HG03045 (cell line): Measurements from ENCODE around the gene FFAR2.
"Not testable (repeated sequence)": the region's sequence is repeated elsewhere in the genome, so short reads cannot be mapped to it uniquely, and the experiment has no call there.

Experiments
- ATAC-seq: cut with Tn5 transposase; IDR thresholded peaks from one replicate; pipeline ENCODE4 v1.9.1; 2021; ENCODE audit warnings: mild to moderate bottlenecking, moderate library complexity; ENCODE audit not compliant: unreplicated experiment

Gene FFAR2

DNA sequence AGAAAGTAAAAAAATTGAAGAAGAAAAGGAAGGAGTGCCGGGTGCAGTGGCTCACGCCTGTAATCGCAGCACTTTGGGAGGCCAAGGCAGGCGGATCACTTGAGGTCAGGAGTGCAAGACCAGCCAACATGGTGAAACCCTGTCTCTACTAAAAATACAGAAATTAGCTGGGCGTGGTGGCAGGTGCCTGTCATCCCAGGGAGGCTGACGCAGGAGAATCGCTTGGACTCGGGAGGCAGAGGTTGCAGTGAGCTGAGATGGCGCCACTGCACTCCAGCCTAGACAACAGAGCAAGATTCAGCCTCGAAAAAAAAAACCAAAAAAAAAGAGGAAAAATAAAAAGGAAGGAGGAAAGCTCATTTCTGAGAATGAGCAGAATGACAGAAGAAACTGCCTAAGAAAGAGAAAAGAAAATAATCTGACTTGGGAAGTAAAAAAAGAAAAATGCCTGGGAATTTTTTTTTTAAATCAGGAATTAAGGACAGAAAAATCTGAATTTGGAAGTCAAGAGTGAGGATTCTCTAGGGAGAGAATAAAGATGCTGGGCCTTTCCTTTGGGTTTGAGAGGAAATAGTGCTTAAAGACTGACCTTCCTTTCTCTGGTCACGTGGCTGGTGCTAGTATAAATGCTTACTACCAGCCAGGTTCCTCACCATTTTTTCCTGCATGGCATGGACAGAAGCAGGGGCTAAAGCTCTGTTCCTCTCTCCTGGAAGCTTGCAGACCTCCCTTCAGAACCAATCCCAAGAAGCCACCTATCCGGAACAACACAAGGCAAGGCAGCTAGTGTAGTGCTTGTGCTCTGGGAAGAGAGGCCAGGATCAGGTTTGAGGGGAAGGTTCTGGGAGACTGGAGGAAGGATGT lies at the start of gene FFAR2:
TSS of gene FFAR2 (plus strand) at position 652 of the 864 bp plus-strand sequence. CDS start 1,458 bp downstream, outside the sequence.
- no peak for ATAC-seq

DNA sequence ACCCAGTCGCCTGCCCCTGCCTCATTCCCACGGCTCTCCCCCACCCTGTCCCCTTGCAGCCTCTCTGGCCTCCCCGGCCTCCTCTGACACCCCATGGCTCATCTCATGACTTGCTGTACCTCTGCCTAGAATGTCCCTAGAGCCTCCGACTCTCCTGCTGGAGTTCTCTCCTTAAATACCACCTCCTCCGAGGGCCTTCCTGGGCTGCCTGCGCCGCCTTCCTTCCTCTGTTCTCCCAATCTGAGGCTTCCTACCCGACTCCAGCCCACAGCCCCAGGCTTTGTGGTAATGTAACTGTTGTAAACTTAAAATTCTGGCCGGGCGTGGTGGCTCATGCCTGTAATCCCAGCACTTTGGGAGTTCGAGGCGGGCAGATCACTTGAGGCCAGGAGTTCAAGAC lies 49.5 kb upstream of the FFAR2 start:
- no peak for ATAC-seq

DNA sequence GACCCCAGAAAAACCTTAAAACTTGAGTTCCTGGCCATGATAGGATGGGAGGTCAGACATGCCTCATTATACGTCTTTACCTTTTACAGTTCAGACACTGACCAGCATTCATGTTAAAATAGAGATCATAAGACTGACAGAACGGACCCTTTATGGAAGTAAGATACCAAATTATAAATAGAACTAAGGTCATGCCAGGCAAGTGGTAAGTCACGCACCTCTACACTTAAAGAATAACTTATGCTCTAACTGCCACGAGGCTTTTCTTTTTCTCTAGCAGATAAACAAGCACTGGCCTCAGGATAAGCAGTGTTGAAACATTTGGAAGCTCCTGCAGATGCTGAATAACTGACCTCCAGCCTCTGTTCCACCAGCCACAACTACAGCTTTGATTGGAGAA lies 48.8 kb upstream of the FFAR2 start:
- ATAC-seq = no peak

DNA sequence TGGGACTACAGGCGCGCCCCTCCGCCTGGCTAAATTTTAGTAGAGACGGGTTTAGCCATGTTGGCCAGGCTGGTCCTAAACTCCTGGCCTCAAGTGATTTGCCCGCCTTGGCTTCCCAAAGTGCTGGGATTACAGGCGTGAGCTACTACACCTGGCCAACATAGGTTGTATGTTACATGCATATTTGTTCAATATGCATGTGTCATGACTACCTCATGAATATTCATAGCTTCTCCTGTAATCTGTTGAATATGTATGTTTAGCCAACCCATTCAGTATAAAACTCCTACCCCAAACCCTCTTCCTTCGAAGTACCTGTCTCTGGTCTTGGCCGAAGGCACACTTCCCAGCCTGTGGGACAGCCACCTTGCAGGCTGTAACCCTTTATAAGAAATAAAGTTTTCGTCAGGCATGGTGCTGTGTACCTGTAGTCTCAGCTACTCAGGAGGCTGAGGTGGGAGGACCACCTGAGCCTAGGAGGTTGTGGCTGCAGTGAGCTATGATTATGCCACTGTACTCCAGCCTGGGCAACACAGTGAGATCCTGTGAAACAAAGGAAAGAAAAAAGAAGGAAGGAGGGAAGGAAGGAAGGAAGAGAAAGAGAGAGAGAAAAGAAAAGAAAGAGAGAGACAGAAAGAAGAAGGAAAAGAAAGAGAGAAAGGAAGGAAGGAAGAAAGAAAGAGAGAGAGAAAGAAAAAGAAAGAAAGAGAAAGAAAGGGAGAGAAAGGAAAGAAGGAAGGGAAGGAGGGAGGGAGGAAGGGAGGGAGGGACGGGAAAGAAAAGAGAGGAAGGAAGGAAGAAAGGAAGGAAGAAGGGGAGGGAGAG lies 47.9 kb upstream of the FFAR2 start:
- ATAC-seq = no peak

DNA sequence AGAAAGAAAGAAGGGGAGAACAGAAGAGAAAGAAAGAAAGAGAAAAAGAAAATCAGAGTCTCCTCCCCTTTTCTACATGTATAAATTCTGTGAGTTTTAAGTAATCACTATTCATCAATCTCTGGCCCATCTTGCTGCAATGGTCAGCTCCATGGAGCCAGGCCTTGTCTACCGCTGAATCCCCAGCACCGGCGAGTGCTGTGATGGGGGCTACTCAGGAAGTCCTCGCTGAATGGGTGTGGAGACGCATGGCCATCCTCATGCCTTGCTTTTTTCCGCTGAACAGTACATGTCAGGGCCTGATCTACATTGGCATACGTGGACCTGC lies 47.3 kb upstream of the FFAR2 start:
- no peak for ATAC-seq

DNA sequence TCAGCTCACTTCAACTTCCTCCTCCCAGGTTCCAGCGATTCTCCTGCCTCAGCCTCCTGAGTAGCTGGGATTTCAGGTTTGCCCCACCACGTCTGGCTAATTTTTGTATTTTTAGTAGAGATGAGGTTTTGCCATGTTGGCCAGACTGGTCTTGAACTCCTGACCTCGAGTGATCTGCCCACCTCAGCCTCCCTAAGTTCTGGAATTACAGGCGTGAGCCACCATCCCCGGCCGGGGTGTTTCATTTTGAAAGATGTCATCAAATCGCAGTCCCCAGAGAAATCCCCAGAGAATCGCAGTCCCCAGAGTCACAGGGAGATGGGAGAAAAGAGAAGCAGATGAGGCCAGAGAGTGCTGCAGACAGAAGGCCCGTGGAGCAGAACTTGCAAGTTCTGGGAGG lies 46.6 kb upstream of the FFAR2 start:
- ATAC-seq = not testable (repeated sequence)

DNA sequence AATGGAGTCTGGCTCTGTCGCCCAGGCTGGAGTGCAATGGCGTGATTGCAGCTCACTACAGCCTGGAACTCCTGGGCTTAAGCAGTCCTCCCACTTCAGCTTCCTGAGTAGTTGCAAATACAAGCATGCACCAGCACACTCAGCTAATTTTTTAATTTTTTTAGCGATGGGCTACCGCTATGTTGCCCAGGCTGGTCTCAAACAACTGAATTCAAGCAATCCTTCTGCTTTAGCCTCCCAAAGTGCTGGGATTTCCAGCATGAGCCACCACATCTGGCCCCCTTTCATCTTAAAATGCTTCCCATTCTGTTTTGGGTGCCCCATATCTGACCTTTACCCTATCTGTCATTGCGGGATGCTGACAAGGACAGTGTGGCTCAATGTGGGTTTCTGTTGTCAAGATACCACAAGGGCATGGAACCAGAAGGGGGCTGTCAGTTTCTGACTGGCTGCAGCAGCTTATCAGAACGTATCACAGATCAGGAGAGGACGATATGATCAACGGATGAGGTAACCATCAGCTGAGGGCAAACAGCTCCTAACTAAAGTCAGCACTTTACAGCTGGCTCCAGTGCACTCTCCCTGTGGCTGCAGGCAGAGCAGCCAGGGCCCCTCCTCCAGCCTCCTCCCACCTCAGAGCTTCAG lies 44.8 kb upstream of the FFAR2 start:
- ATAC-seq = no peak

DNA sequence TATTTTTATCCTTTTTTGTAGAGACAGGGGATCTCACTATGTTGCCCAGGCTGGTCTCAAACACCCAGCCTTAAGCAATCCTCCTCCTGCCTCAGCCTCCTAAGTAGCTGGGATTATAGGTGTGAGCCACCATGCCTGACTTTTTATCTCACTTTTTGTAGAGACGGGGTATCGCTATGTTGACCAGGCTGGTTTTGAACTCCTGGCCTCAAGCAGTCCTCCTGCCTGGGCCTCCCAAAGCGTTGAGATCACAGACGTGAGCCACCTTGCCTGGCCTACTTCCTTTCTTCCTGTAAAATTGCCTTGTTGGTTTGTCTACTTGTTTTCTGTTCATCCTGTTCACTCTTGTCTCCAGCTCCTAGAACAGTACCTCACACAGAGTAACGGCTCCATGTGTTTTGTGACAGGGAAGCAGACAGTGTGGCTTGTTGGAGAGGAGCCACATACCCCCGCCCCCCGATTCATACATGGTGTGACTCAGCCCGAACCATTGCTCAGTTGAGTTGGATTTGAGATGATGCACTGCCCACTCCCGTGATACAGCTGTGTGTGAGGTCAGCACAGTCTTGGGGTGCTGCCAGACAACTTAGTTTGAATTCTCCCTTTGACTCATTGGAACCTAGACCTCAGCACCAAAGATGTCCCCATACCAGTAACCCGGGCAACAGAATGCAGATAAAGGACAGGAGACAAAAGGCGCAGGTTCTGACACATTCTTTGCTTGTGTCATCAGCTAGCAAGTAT lies 43.0 kb upstream of the FFAR2 start:
- no peak for ATAC-seq

DNA sequence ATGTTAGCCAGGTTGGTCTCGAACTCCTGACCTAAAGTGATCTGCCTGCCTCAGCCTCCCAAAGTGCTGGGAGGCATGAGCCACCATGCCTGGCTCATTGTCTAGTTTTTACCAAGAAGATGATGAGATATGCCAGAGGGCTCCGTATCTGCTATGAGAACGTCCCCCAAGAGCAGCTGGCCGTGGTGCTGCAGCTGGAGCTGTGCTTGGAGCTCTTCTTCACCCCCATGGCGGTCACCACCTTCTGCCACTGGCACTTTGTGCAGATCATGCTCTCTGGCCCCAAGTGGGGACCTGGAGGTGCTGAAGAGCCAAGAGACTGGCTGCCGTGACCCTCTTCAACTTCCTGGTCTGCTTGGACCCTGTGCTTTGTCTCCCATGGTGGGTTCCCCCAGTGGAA lies 40.4 kb upstream of the FFAR2 start:
- ATAC-seq = no peak

DNA sequence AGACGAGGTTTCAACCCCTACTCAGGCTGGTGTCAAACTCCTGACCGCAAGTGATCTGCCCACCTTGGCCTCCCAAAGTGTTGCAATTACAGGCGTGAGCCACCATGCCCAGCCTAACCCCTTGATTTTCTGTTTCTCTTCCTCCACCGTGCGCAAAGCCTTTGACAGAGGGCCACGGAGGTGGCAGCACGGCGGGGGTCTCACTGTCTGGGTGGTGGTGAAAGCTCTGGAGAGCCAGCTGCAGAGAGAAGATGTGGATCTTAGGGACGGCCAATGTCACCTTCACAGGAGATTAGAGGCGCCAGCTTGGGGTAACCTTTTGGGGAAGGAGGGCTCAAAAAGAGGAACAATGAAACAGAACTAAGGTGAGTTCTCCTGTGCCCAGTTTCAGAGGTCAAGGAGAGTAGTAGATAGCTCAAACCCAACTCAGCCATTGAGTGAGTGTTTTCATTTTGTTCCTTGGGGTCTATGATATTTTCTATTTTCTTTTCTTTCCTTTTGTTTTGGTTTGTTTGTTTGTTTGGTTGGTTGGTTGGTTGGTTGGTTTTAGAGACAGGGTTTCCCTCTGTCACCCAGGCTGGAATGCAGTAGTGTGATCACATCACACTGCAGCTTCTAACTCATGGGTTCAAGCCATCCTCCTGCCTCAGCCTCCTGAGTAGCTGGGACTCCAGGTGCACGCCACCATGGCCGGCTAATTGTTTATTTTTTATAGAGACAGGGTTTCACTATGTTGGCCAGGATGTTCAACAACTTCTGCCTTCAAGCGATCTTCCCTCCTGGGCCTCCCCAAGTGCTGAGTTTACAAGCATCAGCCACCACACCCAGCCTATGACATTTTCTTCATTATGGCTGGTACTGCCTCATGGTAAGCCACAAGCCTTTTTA lies 39.5 kb upstream of the FFAR2 start:
- ATAC-seq = no peak

DNA sequence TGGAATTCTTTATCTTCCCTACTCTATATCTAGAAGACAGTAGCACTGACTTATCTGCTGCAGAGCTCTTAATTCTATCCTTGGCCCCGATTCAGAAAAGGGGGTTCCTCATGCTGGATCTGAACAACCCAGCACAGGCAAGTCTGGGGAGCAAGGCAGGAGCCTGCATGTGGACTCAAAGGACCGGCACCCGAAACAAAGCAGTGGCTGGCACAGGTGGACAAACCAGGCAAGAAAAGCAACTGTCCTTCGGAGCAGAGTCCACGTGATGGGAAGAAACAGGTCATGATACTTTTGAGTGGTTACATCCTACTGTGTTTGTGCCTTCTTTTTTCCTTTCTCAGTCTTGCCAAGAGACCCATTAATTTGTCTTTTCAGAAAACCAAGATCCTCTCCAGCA lies 38.9 kb upstream of the FFAR2 start:
- ATAC-seq = no peak

DNA sequence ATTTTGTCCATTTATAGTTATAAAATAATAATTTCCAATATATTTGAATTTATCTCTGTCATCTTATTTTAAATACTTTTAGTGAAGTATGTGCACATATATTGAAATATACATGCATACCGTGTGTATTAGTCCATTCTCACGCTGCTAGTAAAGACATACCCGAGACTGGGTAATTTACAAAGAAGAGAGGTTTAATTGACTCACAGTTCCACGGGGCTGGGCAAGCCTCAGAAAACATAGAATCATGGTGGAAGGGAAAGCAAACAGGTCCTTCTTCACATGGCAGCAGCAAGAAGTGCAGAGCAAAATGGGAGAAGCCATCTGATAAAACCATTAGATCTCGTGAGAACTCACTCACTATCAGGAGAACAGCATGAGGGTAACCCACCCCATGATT lies 37.6 kb upstream of the FFAR2 start:
- no peak for ATAC-seq

DNA sequence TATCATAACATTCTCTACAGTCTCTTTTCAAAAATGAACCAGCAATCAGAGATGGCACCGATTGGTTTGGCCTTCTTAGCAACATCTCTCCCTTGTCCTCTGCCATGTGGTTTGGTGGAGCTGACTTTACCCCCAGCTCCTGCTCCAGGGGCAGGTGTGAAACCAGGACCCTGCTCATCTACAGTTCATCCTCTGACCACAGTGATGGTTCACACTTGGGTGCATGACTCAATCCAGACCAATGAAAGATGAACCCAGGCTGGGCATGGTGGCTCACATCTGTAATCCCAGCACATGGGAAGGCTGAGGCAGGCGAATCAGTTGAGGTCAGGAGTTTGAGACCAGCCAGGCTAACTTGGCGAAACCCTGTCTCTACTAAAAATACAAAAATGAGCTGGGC lies 33.6 kb upstream of the FFAR2 start:
- ATAC-seq = no peak

DNA sequence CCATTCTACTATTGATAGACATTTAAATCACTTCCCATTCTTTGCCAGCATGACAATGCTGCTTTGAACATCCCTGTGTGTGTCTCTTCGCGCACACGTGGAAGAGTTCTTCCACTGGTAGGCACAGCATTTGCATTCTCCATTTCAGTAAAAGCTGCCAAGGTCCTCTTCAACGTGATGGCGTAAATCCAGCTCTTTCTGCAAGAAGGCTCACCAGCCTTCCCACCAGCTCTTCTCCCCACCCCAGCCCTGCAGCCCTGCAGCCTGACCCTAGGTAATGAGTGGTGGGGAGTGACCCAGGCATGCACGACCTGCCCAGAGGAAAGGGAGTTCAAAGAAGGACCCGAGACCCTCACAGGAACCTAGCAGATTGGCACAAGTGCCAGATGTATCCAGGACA lies 31.7 kb upstream of the FFAR2 start:
- no peak for ATAC-seq

DNA sequence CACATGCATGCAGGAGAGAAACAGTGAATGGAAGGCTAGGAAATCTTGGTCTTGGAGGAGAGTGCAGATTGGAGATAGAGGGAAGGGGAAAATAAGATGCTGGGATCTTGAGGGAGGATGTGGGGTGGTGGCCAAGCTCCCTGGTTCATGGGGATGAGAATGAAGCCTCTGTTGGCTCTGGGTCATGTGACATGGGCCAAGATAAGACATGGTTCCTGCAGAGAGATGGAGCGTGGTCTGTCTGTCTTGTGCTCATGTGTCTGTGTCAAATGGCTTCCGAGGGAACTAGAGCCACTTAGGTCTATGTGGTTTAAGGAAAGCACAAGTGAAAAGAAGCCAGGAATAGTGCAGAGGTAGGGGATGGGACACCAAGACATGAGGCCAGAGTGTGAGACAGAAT lies 30.8 kb upstream of the FFAR2 start:
- ATAC-seq = no peak

DNA sequence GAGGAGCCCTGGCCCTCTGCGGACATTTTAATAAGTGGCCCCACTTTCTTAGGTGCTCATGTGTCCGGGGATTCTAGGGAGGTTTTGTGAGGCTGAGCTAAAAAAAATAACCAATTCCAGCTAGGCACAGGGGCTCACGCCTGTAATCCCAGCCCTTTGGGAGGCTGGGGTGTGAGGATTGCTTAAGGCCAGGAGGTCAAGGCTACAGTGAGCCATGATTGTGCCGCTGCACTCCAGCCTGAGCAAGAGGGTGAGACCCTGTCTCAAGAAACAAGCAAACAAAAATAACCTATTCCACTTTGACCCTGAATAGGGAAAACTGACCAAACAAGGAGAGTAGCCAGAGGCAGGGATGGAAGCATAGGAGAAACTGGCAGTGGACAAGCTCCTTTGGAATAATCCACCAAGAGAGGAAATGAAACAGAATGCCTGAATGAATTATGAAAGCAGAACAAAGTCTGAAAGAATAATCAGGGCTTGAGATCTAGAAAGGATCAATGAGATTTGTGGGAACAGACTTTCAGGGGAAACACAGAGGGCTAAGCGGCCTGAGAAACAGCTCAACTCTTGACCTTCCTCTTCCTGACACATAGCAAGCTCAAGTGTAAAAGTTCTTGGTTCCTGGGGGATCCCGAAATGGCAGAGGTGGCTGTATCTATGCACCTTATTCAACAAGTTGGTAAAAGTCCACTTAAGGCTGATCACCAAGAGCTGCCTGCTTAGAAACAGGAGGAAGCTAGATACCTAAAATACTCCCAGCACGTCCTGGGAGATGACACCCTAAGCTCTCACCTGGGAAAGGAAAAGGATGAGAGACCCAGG lies 30.1 kb upstream of the FFAR2 start:
- ATAC-seq = no peak

DNA sequence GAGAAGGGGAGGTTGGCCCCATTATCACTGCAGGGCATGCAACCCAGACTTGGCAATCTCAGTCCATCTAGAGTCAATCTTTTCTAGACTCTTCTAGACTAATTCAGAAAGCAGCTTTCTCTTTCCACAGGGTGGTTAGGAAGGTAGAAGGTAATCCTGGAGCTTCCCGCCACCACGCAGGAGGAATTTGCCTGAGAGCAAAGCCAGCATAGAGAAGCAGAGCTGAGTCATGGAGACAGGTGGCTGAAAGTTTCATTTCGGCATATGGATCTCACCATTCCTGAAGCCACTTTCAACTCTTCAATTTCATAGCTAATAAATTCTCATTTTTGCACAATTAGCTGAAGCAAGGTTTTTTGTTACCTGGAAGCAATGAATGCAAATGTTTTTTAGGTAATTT lies 29.0 kb upstream of the FFAR2 start:
- no peak for ATAC-seq

DNA sequence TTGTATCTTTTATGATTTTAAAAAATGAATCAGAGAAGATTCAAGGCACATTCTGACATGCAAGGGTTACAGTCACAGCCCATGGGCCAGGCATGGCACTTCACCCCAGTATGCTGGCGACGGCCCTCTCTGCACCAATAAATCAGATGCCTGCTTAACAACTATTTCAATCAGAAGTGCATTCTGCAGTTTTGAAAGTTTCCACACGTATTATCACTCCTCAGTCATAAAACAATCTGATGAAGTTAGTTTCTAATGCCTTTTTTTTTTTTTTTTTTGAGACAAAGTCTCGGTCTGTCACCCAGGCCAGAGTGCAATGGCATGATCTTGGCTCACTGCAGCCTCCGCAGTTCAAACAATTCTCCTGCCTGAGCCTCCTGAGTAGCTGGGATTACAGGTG lies 28.3 kb upstream of the FFAR2 start:
- no peak for ATAC-seq

DNA sequence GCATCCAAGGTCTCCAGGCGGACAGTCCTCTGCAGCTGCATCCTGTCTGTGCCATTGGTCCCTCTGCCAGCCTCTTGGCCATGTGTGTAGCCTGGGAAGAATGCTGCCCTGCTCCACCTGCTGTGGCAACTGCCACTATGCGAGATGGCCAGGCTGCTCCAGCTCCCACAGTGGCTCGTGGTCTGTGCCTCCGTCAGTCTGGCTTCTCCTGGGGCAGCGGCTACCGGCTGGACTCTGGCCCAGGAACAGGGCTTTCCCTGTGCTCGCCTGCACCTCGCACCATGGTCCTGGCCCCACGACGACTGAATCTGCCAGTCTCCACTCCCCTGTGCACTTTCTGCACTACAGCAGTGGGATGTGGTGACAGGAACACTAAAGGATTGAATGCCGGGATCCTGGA lies 26.7 kb upstream of the FFAR2 start:
- ATAC-seq = no peak
